H54 (cell line): ENCODE results near the gene PIM1.

Source experiments
- DNase-seq: peaks from one replicate; pipeline ENCODE4 v3.0.0; 2011; ENCODE audit warnings: low spot score, mixed read lengths; ENCODE audit not compliant: insufficient read length
- FAIRE-seq: peaks from 3 replicates; lab custom pipeline; 2011; peaks lifted over from hg19 to GRCh38; lab: Jason Lieb, UNC
- POLR2A ChIP-seq: IDR thresholded peaks from 2 replicates; pipeline ENCODE4 v1.6.1; 2011; ENCODE audit warnings: low read depth, mild to moderate bottlenecking, low read length

Gene PIM1

GRCh38 chr6:37143585-37143984, 26.4 kb upstream of the PIM1 start:
- DNase-seq = no peak
- TF ChIP-seq POLR2A = no peak
- FAIRE-seq = no peak

DNA sequence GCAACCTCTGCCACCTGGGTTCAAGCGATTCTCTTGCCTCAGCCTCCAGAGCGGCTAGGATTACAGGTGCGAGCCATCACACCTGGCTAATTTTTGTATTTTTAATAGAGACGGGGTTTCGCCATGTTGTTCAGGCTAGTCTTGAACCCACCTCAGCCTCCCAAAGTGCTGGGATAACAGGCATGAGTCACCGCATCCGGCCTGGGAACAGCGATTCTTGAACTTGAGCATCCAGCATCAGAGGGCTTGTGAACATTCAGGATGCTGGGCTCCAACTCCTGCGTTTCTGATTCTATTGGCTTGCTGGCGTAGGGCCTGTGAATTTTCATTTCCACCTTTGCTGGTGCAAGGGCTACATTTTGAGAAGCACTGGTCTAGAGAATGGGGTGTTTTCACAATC, 24.5 kb upstream of the PIM1 start:
- DNase-seq = no peak
- FAIRE-seq = no peak
- no peak for TF ChIP-seq POLR2A

DNA sequence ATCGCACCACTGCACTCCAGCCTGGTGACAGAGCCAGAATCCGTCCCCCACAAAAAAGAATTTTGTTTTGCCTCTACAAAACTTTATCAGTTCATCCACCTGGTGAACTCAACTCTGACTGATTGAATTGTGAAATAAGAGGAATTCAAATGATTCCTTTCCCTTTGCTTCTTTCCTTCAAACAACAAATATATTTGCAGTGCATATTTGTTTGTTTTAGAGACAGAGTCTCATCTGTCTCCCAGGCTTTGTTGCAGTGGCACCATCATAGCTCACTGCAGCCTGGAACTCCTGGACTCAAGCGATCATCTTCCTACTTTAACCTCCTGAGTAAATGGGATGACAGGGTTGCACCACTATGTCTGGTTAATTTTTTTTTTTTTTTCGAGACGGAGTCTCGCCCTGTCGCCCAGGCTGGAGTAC, 23.2 kb upstream of the PIM1 start:
- no peak for TF ChIP-seq POLR2A
- FAIRE-seq = no peak
- DNase-seq = no peak

DNA sequence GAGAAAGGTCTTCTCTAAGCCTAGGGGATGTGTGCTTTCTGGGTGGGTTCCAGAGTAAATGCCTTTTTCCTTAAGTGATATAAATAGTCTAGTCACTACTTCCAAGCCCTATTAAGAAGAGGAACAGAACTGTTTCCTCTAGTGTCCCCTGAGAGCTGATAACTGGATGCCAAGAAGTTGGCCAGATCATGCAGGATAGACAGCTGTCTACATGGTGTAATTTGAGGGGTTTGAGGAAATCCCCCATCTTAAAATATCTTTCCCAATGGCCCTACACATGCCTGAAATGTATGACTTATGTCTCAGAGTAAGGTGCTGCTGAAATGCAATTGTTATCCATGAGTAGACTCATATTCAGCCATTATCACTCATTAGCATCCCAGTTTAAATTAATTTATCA, 20.2 kb upstream of the PIM1 start:
- TF ChIP-seq POLR2A = no peak
- no peak for FAIRE-seq
- no peak for DNase-seq

GRCh38 chr6:37150314-37150713, 19.6 kb upstream of the PIM1 start:
- no peak for FAIRE-seq
- TF ChIP-seq POLR2A = no peak
- DNase-seq = no peak

GRCh38 chr6:37155394-37156312, 14.3 kb upstream of the PIM1 start:
- no peak for TF ChIP-seq POLR2A
- no peak for DNase-seq
- FAIRE-seq = no peak

- TF ChIP-seq POLR2A = no peak
- DNase-seq (no peak), FAIRE-seq (no peak)
Measured at GRCh38 chr6:37158508-37158907, 11.4 kb upstream of the PIM1 start.

DNA sequence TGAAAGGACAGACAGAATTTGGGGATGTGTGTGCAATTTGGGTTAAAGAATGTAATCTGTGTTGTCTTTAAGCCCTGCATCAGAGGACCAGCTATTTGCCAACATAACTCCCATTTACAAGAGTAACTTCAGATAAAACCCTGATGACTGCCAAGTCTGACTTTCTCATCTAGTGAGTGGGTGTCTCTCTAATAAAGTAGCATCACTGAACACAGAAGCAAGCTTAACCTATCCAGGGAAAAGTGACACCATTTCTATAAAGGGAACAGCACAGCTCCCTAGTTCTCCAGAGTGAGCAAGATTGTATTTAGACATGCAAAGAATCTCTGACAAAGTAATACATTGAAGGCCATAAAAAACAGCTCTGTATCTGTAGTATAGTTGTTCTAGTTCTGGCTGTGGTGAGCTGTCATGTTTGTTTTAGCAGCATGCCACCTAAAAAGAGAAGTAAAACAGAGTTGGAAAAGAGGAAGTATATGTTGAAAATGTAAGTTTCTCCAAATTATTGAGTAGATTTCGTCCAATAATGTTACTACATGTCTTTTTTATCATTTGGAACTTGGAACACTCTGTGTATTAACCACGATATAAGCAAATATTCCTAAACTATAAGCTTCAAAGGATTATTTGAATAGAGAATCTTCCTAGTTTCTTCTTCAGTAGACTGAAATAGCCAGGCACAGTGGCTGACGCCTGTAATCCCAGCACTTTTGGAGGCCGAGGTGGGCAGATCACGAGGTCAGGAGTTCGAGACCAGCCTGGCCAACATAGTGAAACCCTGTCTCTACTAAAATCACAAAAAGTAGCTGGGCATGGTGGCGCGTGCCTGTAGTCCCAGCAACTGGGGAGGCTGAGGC, 8.8 kb upstream of the PIM1 start:
- DNase-seq (no peak), FAIRE-seq (peak; percentile 66)
- no peak for TF ChIP-seq POLR2A

GRCh38 chr6:37162740-37163139, 7.2 kb upstream of the PIM1 start:
- no peak for TF ChIP-seq POLR2A
- FAIRE-seq (no peak), DNase-seq (no peak)

DNA sequence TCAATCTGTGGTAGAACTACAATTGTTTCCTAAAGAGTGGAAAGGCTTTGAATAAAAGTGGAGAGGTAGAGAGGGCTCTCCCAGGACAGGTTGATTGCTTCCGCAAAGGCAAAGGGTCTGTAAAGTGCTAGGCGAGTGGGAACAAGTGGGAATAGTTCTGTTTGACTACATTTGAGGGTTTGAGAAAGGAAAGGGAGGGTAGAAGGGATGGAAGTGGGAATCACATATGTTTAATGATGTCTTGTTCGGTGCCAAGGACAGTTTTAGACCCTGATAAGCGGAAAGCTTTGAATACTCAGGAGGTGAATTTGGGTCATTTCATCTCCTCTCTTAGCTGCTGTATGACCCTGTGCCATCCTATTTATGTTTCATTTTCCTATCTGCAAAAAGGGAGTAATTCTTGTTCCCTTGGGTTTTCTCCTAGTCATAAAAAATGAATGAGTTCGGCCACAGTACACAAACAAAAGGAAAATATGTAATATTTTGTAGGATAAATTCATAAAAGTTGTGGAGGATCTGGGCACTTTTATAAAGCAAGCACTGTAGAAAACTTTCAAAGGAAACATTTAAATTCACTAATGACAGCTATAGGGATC, 1.7 kb upstream of the PIM1 start:
- no peak for FAIRE-seq
- TF ChIP-seq POLR2A = no peak
- no peak for DNase-seq

DNA sequence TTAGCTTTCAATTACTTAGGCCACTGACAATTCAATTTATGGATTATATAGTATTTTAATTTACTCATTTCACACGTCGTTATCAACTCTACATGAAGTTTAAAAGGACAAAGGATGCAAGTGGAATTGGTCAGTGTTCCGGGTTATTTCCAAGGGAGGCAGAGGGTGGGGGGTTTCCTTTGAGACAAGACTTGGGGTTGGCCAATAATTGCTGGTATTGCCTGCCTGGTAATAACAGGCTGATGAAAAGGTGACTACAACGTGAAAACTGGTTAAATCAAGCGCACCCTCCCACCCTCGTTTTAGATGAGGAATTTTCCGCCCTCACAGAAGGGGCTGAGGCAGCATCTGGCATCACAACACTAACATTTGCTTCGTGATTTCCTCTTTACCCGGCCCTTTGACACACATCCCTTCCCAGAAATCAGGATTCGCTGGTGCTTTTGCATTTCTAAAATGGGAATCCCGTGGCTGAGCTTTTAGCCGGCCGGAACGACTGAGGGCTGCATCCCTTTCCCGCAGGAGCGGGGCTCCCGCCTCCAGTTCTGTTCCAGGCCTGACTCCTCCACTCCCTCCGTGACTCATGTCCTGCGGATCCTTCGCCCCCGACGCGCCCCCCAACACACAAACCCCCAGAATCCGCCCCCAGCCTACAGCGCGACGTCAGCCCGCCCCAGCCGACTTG, 999 bp upstream of the PIM1 start:
- TF ChIP-seq POLR2A = no peak
- FAIRE-seq (peak; percentile 45), DNase-seq (peak; percentile 79)

DNA sequence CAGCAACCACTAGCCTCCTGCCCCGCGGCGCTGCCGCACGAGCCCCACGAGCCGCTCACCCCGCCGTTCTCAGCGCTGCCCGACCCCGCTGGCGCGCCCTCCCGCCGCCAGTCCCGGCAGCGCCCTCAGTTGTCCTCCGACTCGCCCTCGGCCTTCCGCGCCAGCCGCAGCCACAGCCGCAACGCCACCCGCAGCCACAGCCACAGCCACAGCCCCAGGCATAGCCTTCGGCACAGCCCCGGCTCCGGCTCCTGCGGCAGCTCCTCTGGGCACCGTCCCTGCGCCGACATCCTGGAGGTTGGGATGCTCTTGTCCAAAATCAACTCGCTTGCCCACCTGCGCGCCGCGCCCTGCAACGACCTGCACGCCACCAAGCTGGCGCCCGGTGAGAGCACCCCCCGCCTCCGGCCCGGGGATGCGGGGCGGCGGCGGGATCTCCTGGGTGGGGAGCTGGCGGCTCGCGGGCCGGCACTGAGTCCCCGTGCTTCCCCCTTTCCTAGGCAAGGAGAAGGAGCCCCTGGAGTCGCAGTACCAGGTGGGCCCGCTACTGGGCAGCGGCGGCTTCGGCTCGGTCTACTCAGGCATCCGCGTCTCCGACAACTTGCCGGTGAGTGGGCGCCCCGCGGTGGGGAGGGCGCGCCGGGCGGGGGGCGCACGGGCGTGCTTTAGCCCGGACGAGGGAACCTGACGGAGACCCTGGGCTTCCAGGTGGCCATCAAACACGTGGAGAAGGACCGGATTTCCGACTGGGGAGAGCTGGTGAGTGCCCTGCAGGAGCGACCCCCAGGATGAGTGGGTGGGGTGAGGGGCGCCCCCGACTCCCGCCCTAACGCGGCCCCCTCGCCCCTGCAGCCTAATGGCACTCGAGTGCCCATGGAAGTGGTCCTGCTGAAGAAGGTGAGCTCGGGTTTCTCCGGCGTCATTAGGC, 585 bp downstream of the PIM1 start:
- no peak for TF ChIP-seq POLR2A
- DNase-seq (peak; percentile 23), FAIRE-seq (no peak)
